Endothelial cell of umbilical vein (primary cell): Measurements from ENCODE around the gene LITAFD. TPM values are rescaled to one million over a fixed set of nuclear protein-coding genes. Genes with fewer than 3 reads are reported as not detected.

Experiments
- BruUV-seq: library from RNA; stranded (reverse); fragments of 400-500 nt; replicated peaks from 2 replicates; lab custom pipeline; 2021; lab: Mats Ljungman, UMichigan
- CTCF ChIA-PET: fragments of 300-600, 350-600 bp; sonication (Branson Sonifier 250); formaldehyde crosslinking; loops from one replicate; lab custom pipeline; 2021; ENCODE audit warnings: antibody characterized with exemption, inconsistent platforms; lab: Charles Lee
- POLR2A ChIA-PET: fragments of 300-600, 350-600 bp; sonication (Branson Sonifier 250); formaldehyde crosslinking; loops from one replicate; lab custom pipeline; 2021; ENCODE audit warnings: antibody characterized with exemption, inconsistent platforms; lab: Charles Lee
- DNase-seq: peaks from one replicate; pipeline ENCODE4 v3.0.0-alpha.2; 2011; ENCODE audit warnings: low read depth, low spot score
- FAIRE-seq: peaks from 2 replicates; lab custom pipeline; 2011; peaks lifted over from hg19 to GRCh38; lab: Jason Lieb, UNC
- H2AFZ ChIP-seq: 2 replicates; pipeline ENCODE4 v1.6.0; 2012; ENCODE audit warnings: low read depth, low read length, control low read depth, inconsistent platforms
- H3K27ac ChIP-seq: 2 replicates; pipeline ENCODE4 v1.5.1; 2011; ENCODE audit warnings: low read depth, mild to moderate bottlenecking, control low read depth, low read length, moderate library complexity; ENCODE audit not compliant: insufficient read depth
- H3K27me3 ChIP-seq, 2 experiments: 2 replicates each; pipeline versions ENCODE4 v1.6.0 to v1.6.1; 2011; ENCODE audit warnings: low read length in 2 of 2, mixed read lengths in 1 of 2; ENCODE audit not compliant: control insufficient read depth in 2 of 2, insufficient read depth in 2 of 2
- H3K36me3 ChIP-seq, 2 experiments: 2 replicates in 1 of 2; 3 replicates in 1 of 2; pipeline ENCODE4 v1.5.1; 2011; ENCODE audit warnings: low read length in 2 of 2, mild to moderate bottlenecking in 1 of 2, moderate library complexity in 1 of 2; ENCODE audit not compliant: control insufficient read depth in 2 of 2, insufficient read depth in 2 of 2; ENCODE audit errors: extremely low read depth in 1 of 2
- H3K4me1 ChIP-seq: 3 replicates; pipeline ENCODE4 v1.5.1; 2011; ENCODE audit warnings: mild to moderate bottlenecking, low read length; ENCODE audit not compliant: control insufficient read depth, insufficient read depth; ENCODE audit errors: extremely low read depth
- H3K4me2 ChIP-seq: 2 replicates; pipeline ENCODE4 v1.6.1; 2011; ENCODE audit warnings: low read length, control low read depth, mixed read lengths; ENCODE audit not compliant: insufficient read depth
- H3K4me3 ChIP-seq, 3 experiments: fragments of 200-600 bp in 1 of 3; sonication (generic), shearing (Covaris generic) in 1 of 3; replicated peaks in 1 of 3; 2 replicates each; pipeline ENCODE4 v1.5.1; 2011 to 2016; ENCODE audit warnings: control low read depth in 3 of 3, low read length in 3 of 3, mild to moderate bottlenecking in 2 of 3, inconsistent platforms in 1 of 3, low read depth in 1 of 3, moderate library complexity in 1 of 3; ENCODE audit not compliant: insufficient read depth in 1 of 3
- H3K79me2 ChIP-seq: 2 replicates; pipeline ENCODE4 v1.6.0; 2012; ENCODE audit warnings: low read length, inconsistent platforms; ENCODE audit not compliant: control insufficient read depth, insufficient read depth
- H3K9ac ChIP-seq: replicated peaks from 2 replicates; pipeline ENCODE3; 2011; ENCODE audit warnings: low read length, control low read depth; ENCODE audit not compliant: insufficient read depth; ENCODE audit errors: extremely low read depth
- H3K9me1 ChIP-seq: replicated peaks from 3 replicates; pipeline ENCODE4 v1.6.0; 2011; ENCODE audit warnings: mild to moderate bottlenecking, low read length; ENCODE audit not compliant: control insufficient read depth, insufficient read depth; ENCODE audit errors: extremely low read depth
- H3K9me3 ChIP-seq: replicated peaks from 2 replicates; pipeline ENCODE4 v1.5.1; 2012; ENCODE audit warnings: low read length, inconsistent platforms; ENCODE audit not compliant: control insufficient read depth, insufficient read depth
- H4K20me1 ChIP-seq: replicated peaks from 2 replicates; pipeline ENCODE3; 2011; ENCODE audit warnings: mild to moderate bottlenecking, low read length; ENCODE audit not compliant: control insufficient read depth, insufficient read depth; ENCODE audit errors: extremely low read depth
- CTCF ChIP-seq, 2 donors: IDR thresholded peaks; 1 replicate in 1 of 2; 2 replicates in 1 of 2; pipeline ENCODE4 v1.5.1; 2011; ENCODE audit warnings: low read length in 2 of 2, mild to moderate bottlenecking in 2 of 2, moderate library complexity in 2 of 2, control low read depth in 1 of 2, inconsistent platforms in 1 of 2, low read depth in 1 of 2; ENCODE audit not compliant: insufficient read depth in 1 of 2; ENCODE audit errors: extremely low read depth in 1 of 2
- EZH2 ChIP-seq: IDR thresholded peaks from 2 replicates; pipeline ENCODE4 v1.6.1; 2012; ENCODE audit warnings: borderline replicate concordance, low read depth, mild to moderate bottlenecking, moderate library complexity, low read length, inconsistent platforms; ENCODE audit not compliant: severe bottlenecking
- FOS ChIP-seq: IDR thresholded peaks from 2 replicates; pipeline ENCODE4 v1.6.1; 2011; ENCODE audit warnings: mild to moderate bottlenecking, low read length, moderate library complexity, borderline replicate concordance; ENCODE audit not compliant: insufficient read depth
- GATA2 ChIP-seq: IDR thresholded peaks from 2 replicates; pipeline ENCODE4 v1.7.0; 2011; ENCODE audit warnings: low read depth, mild to moderate bottlenecking, moderate library complexity, mixed read lengths, low read length; ENCODE audit not compliant: insufficient read length, insufficient read depth
- JUN ChIP-seq: IDR thresholded peaks from 2 replicates; pipeline ENCODE4 v1.6.1; 2011; ENCODE audit warnings: borderline replicate concordance, low read depth; ENCODE audit not compliant: insufficient read length, insufficient read depth
- MAX ChIP-seq: IDR thresholded peaks from 2 replicates; pipeline ENCODE4 v1.6.1; 2011; ENCODE audit not compliant: insufficient read depth, insufficient read length
- MYC ChIP-seq: IDR thresholded peaks from one replicate; pipeline ENCODE4 v1.6.1; 2011; ENCODE audit warnings: mild to moderate bottlenecking, low read depth, low read length
- POLR2A ChIP-seq: IDR thresholded peaks from 2 replicates; pipeline ENCODE4 v1.6.1; 2012; ENCODE audit warnings: low read depth, mild to moderate bottlenecking, control low read depth, low read length
- POLR2AphosphoS5 ChIP-seq: IDR thresholded peaks from 2 replicates; pipeline ENCODE4 v1.6.1; 2012; ENCODE audit warnings: low read depth, mild to moderate bottlenecking, control low read depth, low read length, moderate library complexity; ENCODE audit not compliant: insufficient read depth
- dilution Hi-C: fragments of 300-500 bp; cut with MboI; formaldehyde crosslinking; loops from one replicate; pipeline ENCODE4 v1.15.0; 2019; ENCODE audit warnings: low sequenced_read_pairs; ENCODE audit not compliant: extremely low pct_ligation_motif_present
- intact Hi-C: fragments of 100-400 bp; cut with micrococcal nuclease; formaldehyde crosslinking; loops from one replicate; pipeline ENCODE4 v1.10.0; 2022
- polyA plus RNA-seq, 4 experiments: library from polyadenylated mRNA; depleted of rRNA in 3 of 4; stranded (reverse) in 3 of 4; unstranded in 1 of 4; fragments of >200 nt; gene quantifications; 2 replicates each; pipeline versions ENCODE4 v1.2.1 to v1.2.3, GENCODE V29; 2011 to 2012; ENCODE audit warnings: missing spikeins in 1 of 4
- total RNA-seq: library from RNA; stranded (reverse); gene quantifications from 2 replicates; pipeline ENCODE4 v1.2.3, GENCODE V29; 2021

Gene LITAFD
- total and polyA plus RNA-seq, 2 donors (not counting 3 experiments of a cell fraction or from before 2014, with no cell fraction given), result not detected

- H2AFZ ChIP-seq, result no peak overlapping the region
- H3K9me3 ChIP-seq, result no peaks in the 10 kb centered on the region
- H3K27ac ChIP-seq, result no peak overlapping the region
- CTCF ChIA-PET, result interaction anchor here (1.2 to 5.2 kb wide), 2 partner anchors 8 to 122 kb away, joined by 3 to 23 read pairs; no protein-coding TSS in a partner anchor
- H3K36me3 ChIP-seq, result peaks cover 3 to 16% of the 10 kb centered on the region in 2 experiments
- FAIRE-seq, result peak; percentile 40
- no peak for DNase-seq
- intact Hi-C loops, result loop anchor here (1.0 to 5.0 kb wide), 2 partner anchors 120 to 320 kb away; no protein-coding TSS in a partner anchor
- TF ChIP-seq CTCF (IDR thresholded peaks at IDR 0.05; ENCODE audit: extremely low read depth in 1 of 2, insufficient read depth in 1 of 2, low read depth in 1 of 2, low read length in 2 of 2) (no peak), FOS (no peak), MYC (no peak), EZH2 (no peak), POLR2AphosphoS5 (no peak), MAX (no peak), POLR2A (no peak), JUN (no peak), GATA2 (no peak)
- POLR2A ChIA-PET, result no interaction called here
- no TSS peak for BruUV-seq
- no peaks in the 10 kb centered on the region for H3K9me1 ChIP-seq
- H3K4me1 ChIP-seq, result peaks cover 12% of the 10 kb centered on the region
- H3K79me2 ChIP-seq, result no peaks in the 10 kb centered on the region
- H3K4me2 ChIP-seq, result no peak overlapping the region
- dilution Hi-C loops, result no loop called here
- H3K27me3 ChIP-seq, result no peaks in the 10 kb centered on the region
- no peak overlapping the region for H3K4me3 ChIP-seq
- no peaks in the 10 kb centered on the region for H4K20me1 ChIP-seq
- H3K9ac ChIP-seq, result no peak overlapping the region
Measured at GRCh38 chr16:8886593-8887430, 4.7 kb downstream of the LITAFD start.
